ENCODE data around the gene ZCCHC24.

The ZCCHC24 gene

GRCh38 chr10:79443338-79444198 lies 1.9 kb downstream of the ZCCHC24 start:
- peak overlapping the region in 1 of 2 experiments; percentile 68 for H3K14ac ChIP-seq (ENCODE audit: low read length in 2 of 2)
- H2BK120ac ChIP-seq (ENCODE audit: low read depth, low read length): peak overlapping the region; percentile 9
- H4K91ac ChIP-seq (ENCODE audit: low read length): peak overlapping the region; percentile 5
- no peak overlapping the region for H4K8ac ChIP-seq (ENCODE audit: low read length)
- H2AFZ ChIP-seq (ENCODE audit: low read depth, low read length): no peak overlapping the region
- H2BK12ac ChIP-seq (ENCODE audit: low read length in 2 of 2): peak overlapping the region in 1 of 2 experiments; percentile 17
- H3K4me2 ChIP-seq (ENCODE audit: low read length, poor library complexity, severe bottlenecking): peak overlapping the region; percentile 90
- 45% methylated on average over 9 of the region's 11 CpGs for WGBS
- H3K36me3 ChIP-seq (ENCODE audit: control insufficient read depth in 1 of 2, insufficient read depth in 2 of 2, low read depth in 1 of 2, low read length in 2 of 2): peaks cover 23 to 29% of the 10 kb centered on the region in 2 experiments
- peak overlapping the region; percentile 67 to 72 for H3K18ac ChIP-seq (ENCODE audit: low read depth in 1 of 2, low read length in 2 of 2)
- no peak overlapping the region for H2BK15ac ChIP-seq (ENCODE audit: low read depth, poor library complexity, severe bottlenecking)
- H3K23ac ChIP-seq (ENCODE audit: low read length in 2 of 2): no peak overlapping the region
- H3K79me1 ChIP-seq (replicated peaks; ENCODE audit: low read length, poor library complexity, severe bottlenecking): peaks cover 25% of the 10 kb centered on the region
- peak overlapping the region; percentile 86 for H3K27ac ChIP-seq (ENCODE audit: low read length, poor library complexity, severe bottlenecking)
- H3K9me3 ChIP-seq (ENCODE audit: control insufficient read depth, low read length): no peaks in the 10 kb centered on the region
- H3K4me1 ChIP-seq (ENCODE audit: control insufficient read depth, insufficient read depth, low read depth, low read length): peaks cover 42% of the 10 kb centered on the region
- H2AK5ac ChIP-seq (ENCODE audit: low read length, severe bottlenecking): no peak overlapping the region
- peak; percentile 27 for DNase-seq
- H3K9ac ChIP-seq (ENCODE audit: low read length): peak overlapping the region; percentile 94
- H3K4ac ChIP-seq (ENCODE audit: low read depth in 1 of 2, low read length in 2 of 2): peak overlapping the region in 1 of 2 experiments; percentile 76
- H3K4me3 ChIP-seq (ENCODE audit: insufficient read depth in 1 of 2, low read depth in 1 of 2, low read length in 2 of 2): peak overlapping the region; percentile 85 to 89
- peak overlapping the region; percentile 57 for H2BK5ac ChIP-seq (ENCODE audit: low read depth, low read length, poor library complexity, severe bottlenecking)
- no peaks in the 10 kb centered on the region for H3K27me3 ChIP-seq (ENCODE audit: control insufficient read depth in 1 of 2, insufficient read depth in 1 of 2, low read length in 2 of 2)

DNA sequence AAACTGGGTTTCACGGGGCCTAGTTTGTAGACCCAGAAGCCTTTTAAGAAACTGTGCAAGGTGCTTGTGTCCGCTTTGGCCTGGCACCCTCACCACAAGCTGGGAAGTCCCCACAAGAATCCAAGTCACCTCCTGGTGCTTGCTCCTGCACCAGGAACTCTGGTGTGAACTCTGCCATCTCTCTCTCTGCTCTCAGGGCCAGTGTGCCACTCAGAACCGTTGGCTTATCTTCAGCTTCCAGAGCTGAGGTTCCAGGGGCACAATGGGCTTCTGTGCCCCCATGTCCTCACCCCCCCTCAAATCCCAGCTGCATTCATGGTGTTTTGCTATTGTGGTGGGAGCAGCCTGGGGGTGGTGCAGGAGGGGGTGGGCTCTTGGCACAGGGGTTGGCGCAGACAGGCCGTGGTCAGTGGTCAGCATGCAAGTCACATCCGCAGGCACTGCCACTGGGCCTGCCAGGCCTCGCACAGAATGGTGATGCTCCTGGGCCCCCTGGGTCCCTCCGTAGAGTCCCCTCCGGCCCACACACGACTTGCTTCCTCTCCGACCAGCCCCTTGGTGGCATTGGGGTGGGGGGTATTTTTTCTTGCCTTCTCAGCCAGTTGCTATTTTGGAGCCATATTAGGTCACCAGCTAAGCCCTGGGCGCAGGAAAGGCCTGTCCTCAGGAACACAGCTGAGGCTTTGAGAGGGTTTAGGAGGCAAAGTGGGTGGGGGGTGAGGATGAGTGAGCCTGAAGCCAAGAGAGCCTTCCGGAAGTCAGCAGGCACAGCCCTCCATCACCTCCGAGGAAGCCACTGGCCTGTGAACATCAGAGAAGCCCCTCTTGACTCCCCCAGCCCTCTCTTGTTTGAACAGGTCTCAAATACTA lies 3.0 kb downstream of the ZCCHC24 start:
- Histone ChIP-seq H3K23ac (ENCODE audit: low read length in 2 of 2) (no peak overlapping the region), H3K27me3 (ENCODE audit: control insufficient read depth in 1 of 2, insufficient read depth in 1 of 2, low read length in 2 of 2) (no peaks in the 10 kb centered on the region), H3K4ac (ENCODE audit: low read depth in 1 of 2, low read length in 2 of 2) (peak overlapping the region in 1 of 2 experiments; percentile 4), H4K8ac (ENCODE audit: low read length) (no peak overlapping the region), H3K14ac (ENCODE audit: low read length in 2 of 2) (peak overlapping the region in 1 of 2 experiments; percentile 62), H4K91ac (ENCODE audit: low read length) (no peak overlapping the region), H3K4me3 (ENCODE audit: insufficient read depth in 1 of 2, low read depth in 1 of 2, low read length in 2 of 2) (peak overlapping the region in 1 of 2 experiments; percentile 89), H3K4me2 (ENCODE audit: low read length, poor library complexity, severe bottlenecking) (no peak overlapping the region), H3K9me3 (ENCODE audit: control insufficient read depth, low read length) (no peaks in the 10 kb centered on the region), H3K79me1 (replicated peaks; ENCODE audit: low read length, poor library complexity, severe bottlenecking) (peaks cover 28% of the 10 kb centered on the region), H3K9ac (ENCODE audit: low read length) (peak overlapping the region; percentile 94), H2BK5ac (ENCODE audit: low read depth, low read length, poor library complexity, severe bottlenecking) (no peak overlapping the region), H2AK5ac (ENCODE audit: low read length, severe bottlenecking) (no peak overlapping the region), H3K27ac (ENCODE audit: low read length, poor library complexity, severe bottlenecking) (no peak overlapping the region), H2BK15ac (ENCODE audit: low read depth, poor library complexity, severe bottlenecking) (peak overlapping the region; percentile 38), H3K36me3 (ENCODE audit: control insufficient read depth in 1 of 2, insufficient read depth in 2 of 2, low read depth in 1 of 2, low read length in 2 of 2) (peaks cover 33 to 35% of the 10 kb centered on the region in 2 experiments), H3K18ac (ENCODE audit: low read depth in 1 of 2, low read length in 2 of 2) (peak overlapping the region in 1 of 2 experiments; percentile 16), H2BK12ac (ENCODE audit: low read length in 2 of 2) (peak overlapping the region; percentile 38 to 52), H2AFZ (ENCODE audit: low read depth, low read length) (no peak overlapping the region), H2BK120ac (ENCODE audit: low read depth, low read length) (no peak overlapping the region), H3K4me1 (ENCODE audit: control insufficient read depth, insufficient read depth, low read depth, low read length) (peaks cover 45% of the 10 kb centered on the region)
- 96% methylated on average over 11 of the region's 14 CpGs for WGBS
- DNase-seq: no peak

GRCh38 chr10:79441433-79441832 lies 4.0 kb downstream of the ZCCHC24 start:
- Histone ChIP-seq H3K79me1 (replicated peaks; ENCODE audit: low read length, poor library complexity, severe bottlenecking) (peaks cover 29% of the 10 kb centered on the region), H3K18ac (ENCODE audit: low read depth in 1 of 2, low read length in 2 of 2) (no peak overlapping the region), H3K4me3 (ENCODE audit: insufficient read depth in 1 of 2, low read depth in 1 of 2, low read length in 2 of 2) (peak overlapping the region in 1 of 2 experiments; percentile 89), H3K4me2 (ENCODE audit: low read length, poor library complexity, severe bottlenecking) (no peak overlapping the region), H3K9me3 (ENCODE audit: control insufficient read depth, low read length) (no peaks in the 10 kb centered on the region), H3K27ac (ENCODE audit: low read length, poor library complexity, severe bottlenecking) (no peak overlapping the region), H3K36me3 (ENCODE audit: control insufficient read depth in 1 of 2, insufficient read depth in 2 of 2, low read depth in 1 of 2, low read length in 2 of 2) (peaks cover 39 to 44% of the 10 kb centered on the region in 2 experiments), H2AFZ (ENCODE audit: low read depth, low read length) (no peak overlapping the region), H3K4ac (ENCODE audit: low read depth in 1 of 2, low read length in 2 of 2) (no peak overlapping the region), H3K9ac (ENCODE audit: low read length) (peak overlapping the region; percentile 94), H2BK15ac (ENCODE audit: low read depth, poor library complexity, severe bottlenecking) (no peak overlapping the region), H3K14ac (ENCODE audit: low read length in 2 of 2) (no peak overlapping the region), H3K23ac (ENCODE audit: low read length in 2 of 2) (peak overlapping the region in 1 of 2 experiments; percentile 46), H2BK5ac (ENCODE audit: low read depth, low read length, poor library complexity, severe bottlenecking) (no peak overlapping the region), H2BK12ac (ENCODE audit: low read length in 2 of 2) (no peak overlapping the region), H3K27me3 (ENCODE audit: control insufficient read depth in 1 of 2, insufficient read depth in 1 of 2, low read length in 2 of 2) (no peaks in the 10 kb centered on the region), H4K8ac (ENCODE audit: low read length) (no peak overlapping the region), H3K4me1 (ENCODE audit: control insufficient read depth, insufficient read depth, low read depth, low read length) (peaks cover 48% of the 10 kb centered on the region), H4K91ac (ENCODE audit: low read length) (no peak overlapping the region), H2AK5ac (ENCODE audit: low read length, severe bottlenecking) (no peak overlapping the region), H2BK120ac (ENCODE audit: low read depth, low read length) (no peak overlapping the region)
- no peak for DNase-seq
- 87% methylated on average over 1 of the region's 1 CpG for WGBS
